Measurements from ENCODE around the gene REPIN1. TPM values are rescaled to one million over a fixed set of nuclear protein-coding genes. Genes with fewer than 3 reads are reported as not detected.

REPIN1 gene
- total RNA-seq, 1 experiment from 2014 or later, result 106 TPM

DNA sequence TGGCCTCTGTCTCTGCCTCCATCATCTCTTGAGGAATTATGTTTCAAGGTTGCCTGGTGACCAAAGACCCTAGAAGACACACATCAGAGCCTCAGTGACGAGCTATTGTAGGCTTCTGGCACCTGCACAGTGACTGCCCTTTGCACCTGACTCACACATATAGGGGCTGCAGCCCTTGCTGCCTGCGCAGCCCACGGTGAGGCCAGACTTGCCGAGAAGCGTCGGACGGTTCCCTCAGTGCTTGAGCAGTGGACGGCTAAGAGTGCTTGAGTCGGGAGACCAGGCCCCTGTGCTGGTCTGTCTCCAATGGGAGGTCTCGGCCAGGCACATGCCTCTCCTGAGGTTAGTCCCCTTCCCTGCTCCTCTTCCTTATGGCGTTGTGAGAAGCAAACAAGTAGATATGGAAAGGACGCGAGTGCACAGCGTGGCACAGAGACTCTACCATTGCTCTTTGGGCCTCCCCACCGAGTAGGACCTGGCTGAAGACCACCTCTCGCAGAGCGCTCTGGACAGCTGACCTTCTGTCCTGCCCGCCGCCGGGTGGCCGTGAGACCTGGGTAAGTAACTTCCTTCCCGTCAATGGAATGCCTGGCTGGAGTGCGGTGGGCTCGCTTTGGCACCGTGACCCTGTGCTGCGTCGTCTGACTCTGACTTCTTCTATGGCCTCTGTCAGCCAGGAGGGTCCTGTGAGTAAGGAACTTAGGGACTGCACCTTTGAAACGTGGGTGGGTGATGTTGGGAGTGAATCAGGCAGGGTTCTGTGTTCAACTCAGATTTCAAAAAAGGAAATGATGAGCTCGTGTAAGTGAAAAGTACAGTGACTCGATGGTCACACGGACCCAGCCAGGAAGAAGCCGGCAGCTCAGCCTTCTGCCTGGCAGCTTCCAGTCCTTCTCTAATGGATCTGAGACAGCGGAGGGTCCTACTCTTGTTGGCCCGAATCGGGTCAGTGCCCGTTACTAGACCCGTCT lies 44.2 kb downstream of the REPIN1 start:
- Mint-ChIP-seq H3K27ac (peak overlapping the region in 2 of 3 experiments; percentile 22 to 52; a peak in 3 of 7 replicates), H3K4me1 (peaks cover 10 to 23% of the 10 kb centered on the region in 2 experiments), H3K9me3 (no peaks in the 10 kb centered on the region; a peak in 2 of 5 replicates), H3K27me3 (ENCODE audit: low read depth) (no peaks in the 10 kb centered on the region; the same call in 1 of the 2 replicates), H3K36me3 (ENCODE audit: insufficient read depth in 1 of 3, low read depth in 3 of 3) (peaks cover 11 to 42% (median 40%) of the 10 kb centered on the region in 3 experiments; a peak in 6 of 7 replicates), H3K4me3 (no peak overlapping the region; a peak in 1 of 5 replicates)
- Histone ChIP-seq H4K91ac (ENCODE audit: insufficient read length, low read depth, low read length) (no peak overlapping the region), H3K23me2 (ENCODE audit: insufficient read length, low read depth, low read length, poor library complexity, severe bottlenecking) (no peaks in the 10 kb centered on the region), H2BK12ac (ENCODE audit: insufficient read length, low read depth, low read length) (no peak overlapping the region), H3K4me1 (ENCODE audit: insufficient read depth, low read length) (no peaks in the 10 kb centered on the region), H3K79me2 (ENCODE audit: insufficient read depth, low read length) (no peaks in the 10 kb centered on the region), H3K56ac (ENCODE audit: insufficient read length, low read depth, low read length) (no peak overlapping the region), H2BK120ac (ENCODE audit: low read depth, low read length, poor library complexity, severe bottlenecking) (no peak overlapping the region), H3K4ac (ENCODE audit: low read depth, low read length) (no peak overlapping the region), H3K27me3 (ENCODE audit: insufficient read depth, low read length) (no peaks in the 10 kb centered on the region), H4K5ac (ENCODE audit: insufficient read length, low read depth, low read length) (no peak overlapping the region), H2BK5ac (ENCODE audit: insufficient read length, low read length) (no peak overlapping the region), H3K14ac (ENCODE audit: insufficient read depth, low read length) (no peak overlapping the region; the same call in 1 of the 2 replicates), H3K79me1 (ENCODE audit: insufficient read depth, low read depth, low read length, poor library complexity, severe bottlenecking) (no peaks in the 10 kb centered on the region), H4K8ac (replicated peaks; ENCODE audit: insufficient read length, low read depth, low read length) (no peak overlapping the region), H2AFZ (ENCODE audit: low read length) (no peak overlapping the region), H3K23ac (ENCODE audit: insufficient read length, low read depth, low read length) (no peak overlapping the region), H2AK5ac (ENCODE audit: insufficient read length, low read length) (no peak overlapping the region), H2BK15ac (ENCODE audit: low read depth, low read length) (no peak overlapping the region), H3K9me3 (ENCODE audit: control insufficient read depth, low read depth, low read length) (no peaks in the 10 kb centered on the region), H3K27ac (ENCODE audit: insufficient read length, low read depth, low read length) (no peak overlapping the region), H2BK20ac (ENCODE audit: low read depth, low read length, poor library complexity, severe bottlenecking) (no peak overlapping the region), H3K9ac (ENCODE audit: extremely low read depth, insufficient read length, low read length) (no peak overlapping the region), H3K4me2 (ENCODE audit: insufficient read depth, insufficient read length, low read length) (no peak overlapping the region), H3T11ph (ENCODE audit: low read length) (no peak overlapping the region), H4K20me1 (ENCODE audit: control insufficient read depth, insufficient read depth, insufficient read length) (no peaks in the 10 kb centered on the region), H3K18ac (ENCODE audit: insufficient read length, low read depth, low read length) (no peak overlapping the region)
- no CpG with 5 or more reads among the region's 37 CpGs for WGBS (ENCODE audit: extremely low coverage, insufficient read length, low lambda C conversion rate)
- peak; percentile 21 for DNase-seq
- TF ChIP-seq, protein P1, sequence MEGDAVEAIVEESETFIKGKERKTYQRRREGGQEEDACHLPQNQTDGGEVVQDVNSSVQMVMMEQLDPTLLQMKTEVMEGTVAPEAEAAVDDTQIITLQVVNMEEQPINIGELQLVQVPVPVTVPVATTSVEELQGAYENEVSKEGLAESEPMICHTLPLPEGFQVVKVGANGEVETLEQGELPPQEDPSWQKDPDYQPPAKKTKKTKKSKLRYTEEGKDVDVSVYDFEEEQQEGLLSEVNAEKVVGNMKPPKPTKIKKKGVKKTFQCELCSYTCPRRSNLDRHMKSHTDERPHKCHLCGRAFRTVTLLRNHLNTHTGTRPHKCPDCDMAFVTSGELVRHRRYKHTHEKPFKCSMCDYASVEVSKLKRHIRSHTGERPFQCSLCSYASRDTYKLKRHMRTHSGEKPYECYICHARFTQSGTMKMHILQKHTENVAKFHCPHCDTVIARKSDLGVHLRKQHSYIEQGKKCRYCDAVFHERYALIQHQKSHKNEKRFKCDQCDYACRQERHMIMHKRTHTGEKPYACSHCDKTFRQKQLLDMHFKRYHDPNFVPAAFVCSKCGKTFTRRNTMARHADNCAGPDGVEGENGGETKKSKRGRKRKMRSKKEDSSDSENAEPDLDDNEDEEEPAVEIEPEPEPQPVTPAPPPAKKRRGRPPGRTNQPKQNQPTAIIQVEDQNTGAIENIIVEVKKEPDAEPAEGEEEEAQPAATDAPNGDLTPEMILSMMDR (conservative IDR thresholded peaks at IDR 0.05), result no peak

Measured in H9 (cell line).